COLO668 (cell line): ENCODE measurements around the gene MALAT1.

Experiments
- DNase-seq: peaks from one replicate; lab custom pipeline; 2025; ENCODE audit not compliant: unreplicated experiment; lab: John Stamatoyannopoulos, UW

The MALAT1 gene

DNA sequence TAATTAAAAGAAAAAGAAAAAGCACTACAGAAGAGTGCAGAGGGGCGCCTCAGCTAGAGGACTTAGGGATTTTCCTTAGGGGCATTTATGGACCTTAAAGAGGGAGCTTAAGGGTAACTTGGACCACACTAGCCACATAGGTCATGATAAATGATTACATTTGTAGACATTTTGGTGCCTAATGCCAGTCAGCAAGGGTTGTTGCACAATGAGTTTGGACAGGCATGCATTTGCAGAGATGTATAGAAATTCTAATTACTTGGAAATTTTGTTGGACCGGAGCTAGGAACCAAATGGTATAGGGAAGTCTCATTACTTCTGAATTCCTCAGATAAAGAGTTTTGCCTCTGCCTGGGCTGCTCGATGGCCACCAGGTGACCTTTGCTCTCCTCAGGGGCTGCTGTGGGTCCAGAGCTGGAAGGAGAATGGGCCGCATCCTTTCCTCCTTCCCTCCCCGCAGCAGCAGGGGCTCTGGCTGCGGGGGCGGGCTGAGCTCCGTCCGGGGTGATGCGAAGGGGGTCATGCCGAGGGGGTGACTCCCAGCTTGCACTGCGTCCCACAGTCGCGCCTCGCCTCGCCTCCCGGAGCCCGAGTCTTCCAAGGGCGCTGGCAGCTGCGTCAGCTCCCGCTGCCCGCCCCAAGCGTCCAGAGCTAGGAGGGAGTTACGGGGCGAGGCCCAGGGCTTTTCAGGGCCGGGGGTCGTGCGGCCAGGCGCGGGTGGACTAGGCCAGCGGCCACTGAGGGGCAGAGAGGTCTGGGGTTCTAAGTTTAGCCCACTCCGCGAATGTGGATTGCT is 20.3 kb upstream of the MALAT1 start:
- peak; percentile 66 for DNase-seq

DNA sequence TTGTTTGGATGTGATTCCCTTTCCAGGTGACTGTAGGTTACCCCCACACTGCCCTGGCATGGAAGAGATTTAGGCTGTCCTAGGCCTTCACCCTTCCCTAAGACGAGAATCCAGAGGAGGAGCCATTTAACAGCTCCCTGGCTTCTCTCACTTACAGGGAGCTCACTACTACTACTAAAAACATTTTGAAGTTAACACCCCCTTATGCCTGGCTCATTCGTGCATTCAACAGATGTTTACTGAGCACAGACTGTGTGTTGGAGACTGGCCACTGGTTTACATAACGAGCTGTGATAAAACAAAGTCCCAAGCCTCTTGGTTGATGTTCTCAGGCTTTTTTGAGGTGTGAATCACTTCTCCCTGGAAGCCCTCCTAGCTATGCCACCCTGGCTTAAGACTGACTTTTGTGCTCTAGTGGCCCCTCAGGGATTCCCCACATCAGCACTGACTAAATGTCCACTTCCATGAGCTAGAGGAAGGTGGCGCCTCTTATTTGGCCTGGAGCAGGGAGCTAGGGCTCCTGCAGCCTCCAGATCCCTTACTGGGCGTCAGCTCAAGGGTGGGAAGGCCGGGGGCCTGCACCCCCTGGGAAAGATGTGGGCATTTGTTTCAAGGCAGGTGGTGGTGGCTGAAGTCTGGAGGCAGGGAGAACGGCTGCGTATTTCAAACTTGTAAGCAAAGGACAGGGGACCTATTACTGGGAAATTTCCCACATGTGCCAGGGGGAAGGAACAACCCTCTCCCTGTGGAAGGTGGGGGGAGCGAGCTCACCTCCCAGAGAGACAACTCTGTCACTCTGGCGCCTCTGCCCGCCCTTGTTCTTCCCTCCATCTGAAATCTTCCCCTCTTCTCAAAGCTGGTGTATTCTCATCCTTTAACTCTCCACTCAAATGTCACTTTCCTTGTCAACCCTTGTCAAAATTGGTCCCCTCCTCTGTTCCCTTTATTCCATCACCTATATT is 19.4 kb upstream of the MALAT1 start:
- peak; percentile 52 for DNase-seq

DNA sequence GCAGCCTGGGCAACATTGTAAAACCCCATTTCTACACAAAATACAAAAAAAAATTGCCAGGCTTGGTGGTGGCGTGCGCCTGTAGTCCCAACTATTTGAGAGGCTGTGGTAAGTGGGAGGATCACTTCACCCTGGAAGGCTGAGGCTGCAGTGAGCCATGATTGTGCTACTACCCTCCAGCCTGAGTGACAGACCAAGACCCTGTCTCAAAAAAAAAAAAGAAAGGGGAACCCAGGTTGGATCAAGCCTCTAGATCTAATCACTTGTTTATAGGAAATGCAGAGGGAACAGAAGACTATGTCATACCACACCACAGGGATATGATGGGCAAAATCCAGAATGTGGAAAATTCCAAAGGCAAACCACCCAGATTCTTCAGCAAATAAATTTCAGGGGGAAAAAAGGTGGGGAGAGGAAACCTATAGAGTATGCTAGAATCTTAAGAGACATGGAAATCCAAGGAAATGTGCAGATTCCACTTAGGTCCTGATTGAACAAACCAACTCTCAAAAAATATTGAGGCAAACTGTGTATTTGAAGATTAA is 16.5 kb upstream of the MALAT1 start:
- no peak for DNase-seq

DNA sequence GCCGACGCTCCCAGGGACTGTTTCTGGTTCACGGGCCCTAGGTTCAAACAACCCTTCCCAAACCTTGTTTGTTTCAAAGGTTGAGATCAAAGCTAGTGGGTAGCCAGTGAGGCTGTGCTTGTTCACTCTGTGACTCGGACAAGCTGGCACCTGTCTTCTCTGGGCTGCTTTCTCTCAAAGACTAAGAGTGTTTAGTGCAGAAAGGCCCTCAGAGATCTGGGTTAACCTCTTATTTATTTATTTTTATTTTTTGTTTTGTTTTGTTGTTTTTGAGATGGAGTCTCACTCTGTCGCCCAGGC is 13.0 kb upstream of the MALAT1 start:
- no peak for DNase-seq

DNA sequence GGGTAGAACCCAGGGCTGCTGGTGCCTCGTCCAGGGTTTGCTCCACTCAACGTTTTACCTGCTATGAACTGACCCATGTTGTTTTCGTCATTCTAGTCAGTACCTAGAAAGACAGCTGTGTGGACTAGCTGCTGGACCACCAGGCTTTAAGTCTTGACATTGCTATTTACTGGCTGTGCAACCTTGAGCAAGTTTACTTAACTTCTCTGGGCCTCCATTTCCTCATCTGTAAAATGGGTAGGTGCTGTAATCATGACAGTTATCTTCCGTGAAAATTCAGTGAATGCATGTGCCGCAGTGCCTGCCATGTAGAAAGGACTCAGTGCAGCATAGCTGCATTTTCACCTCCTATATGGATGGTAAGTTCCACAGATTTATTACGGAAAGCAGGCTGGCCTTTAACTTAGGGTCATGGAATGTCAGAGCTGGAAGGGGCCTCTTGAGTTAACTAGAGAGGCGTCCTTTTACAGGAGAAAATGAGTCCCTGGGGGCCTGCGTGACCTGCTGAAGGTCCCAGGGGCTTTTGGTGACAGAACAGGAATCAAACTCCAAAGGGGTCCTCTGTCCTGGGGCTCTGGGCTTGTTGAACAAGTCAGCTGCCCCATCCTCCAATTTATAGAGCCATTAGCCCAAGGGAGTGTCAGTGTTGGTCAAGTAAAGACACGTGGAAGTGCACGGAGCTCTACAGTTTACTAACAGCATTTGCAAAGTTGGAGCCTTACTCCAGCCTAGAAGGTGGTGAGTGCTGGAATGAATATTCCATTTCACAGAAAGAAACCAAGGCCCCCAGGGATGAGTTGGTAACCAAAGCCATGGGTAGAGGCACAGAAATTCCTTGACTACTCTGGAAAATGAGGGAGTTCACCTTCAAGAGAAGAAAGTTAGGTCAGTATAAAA is 12.0 kb upstream of the MALAT1 start:
- no peak for DNase-seq

DNA sequence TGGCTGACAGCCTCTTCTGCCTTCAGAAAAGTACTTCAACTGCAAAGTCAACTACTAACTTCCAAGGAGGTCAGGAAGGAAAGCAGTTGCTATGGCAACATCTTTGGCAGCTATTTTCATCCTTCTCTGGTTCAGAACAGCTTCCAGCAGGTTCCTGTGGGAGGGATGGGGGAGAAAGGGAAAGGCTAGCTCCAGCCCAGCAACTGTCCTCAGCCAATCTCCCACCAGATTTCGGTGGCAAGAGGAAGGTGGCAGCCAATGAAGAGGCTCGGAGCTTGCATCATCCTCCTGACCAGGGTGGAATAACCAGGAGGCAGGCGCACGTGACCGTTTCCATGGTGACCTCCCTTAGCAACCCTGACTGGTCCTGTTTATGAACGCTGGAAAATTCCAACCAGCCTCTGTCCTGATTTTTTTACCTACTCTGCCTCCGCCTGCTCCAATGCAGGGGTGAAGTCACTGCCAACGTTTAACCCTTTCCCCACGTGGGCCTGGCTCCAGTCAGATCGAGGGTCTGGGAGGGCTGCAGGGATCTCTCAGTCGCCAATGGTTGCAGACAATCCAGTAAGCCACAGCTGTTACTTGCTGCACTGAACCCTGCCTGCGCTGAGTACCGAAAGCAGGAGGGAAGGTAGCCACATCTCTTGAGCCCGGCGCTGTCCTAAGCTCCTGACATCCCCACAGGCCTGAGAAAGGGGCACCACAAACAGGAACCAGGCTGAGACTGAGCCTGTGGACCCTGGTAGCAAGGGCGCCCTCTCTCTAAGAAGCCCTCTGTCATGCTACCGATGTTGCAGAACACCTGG is 11.2 kb upstream of the MALAT1 start:
- peak; percentile 97 for DNase-seq

DNA sequence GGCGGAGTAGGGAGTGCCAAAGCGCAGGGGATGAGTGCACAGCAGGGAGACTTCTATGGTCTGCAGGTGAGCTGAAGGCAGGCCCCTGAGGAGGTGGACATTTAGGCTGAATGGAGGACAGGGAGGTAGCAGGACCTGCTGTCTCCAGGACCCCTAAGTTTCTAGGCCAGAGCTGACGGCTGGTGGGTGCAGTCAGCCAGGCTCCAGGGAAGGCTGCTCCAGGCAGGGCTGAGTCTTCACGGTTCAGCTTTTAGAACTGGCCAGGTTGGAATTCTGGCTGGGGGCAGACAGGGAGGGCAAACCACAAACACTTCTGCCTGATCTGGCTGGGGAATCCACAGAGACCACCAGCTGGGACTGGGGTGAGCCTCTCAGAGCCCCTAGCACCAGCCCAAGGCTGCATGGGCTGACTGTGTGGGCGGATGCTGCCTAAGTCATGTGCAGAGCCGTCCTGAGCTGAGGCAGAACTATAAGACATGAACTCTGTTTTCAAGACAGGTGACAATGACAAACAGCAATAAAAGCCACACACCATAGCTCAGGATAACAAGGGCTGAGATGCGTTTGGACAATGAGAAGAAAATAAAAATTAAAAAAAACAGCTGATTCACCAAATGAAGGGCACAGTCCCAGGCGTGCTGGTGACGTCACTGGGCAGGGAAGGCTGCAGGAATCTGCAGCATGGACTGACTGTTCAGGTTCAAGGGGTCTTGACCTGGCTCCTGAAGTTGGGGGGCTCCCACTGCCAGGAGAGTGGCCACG is 10.4 kb upstream of the MALAT1 start:
- DNase-seq = no peak

DNA sequence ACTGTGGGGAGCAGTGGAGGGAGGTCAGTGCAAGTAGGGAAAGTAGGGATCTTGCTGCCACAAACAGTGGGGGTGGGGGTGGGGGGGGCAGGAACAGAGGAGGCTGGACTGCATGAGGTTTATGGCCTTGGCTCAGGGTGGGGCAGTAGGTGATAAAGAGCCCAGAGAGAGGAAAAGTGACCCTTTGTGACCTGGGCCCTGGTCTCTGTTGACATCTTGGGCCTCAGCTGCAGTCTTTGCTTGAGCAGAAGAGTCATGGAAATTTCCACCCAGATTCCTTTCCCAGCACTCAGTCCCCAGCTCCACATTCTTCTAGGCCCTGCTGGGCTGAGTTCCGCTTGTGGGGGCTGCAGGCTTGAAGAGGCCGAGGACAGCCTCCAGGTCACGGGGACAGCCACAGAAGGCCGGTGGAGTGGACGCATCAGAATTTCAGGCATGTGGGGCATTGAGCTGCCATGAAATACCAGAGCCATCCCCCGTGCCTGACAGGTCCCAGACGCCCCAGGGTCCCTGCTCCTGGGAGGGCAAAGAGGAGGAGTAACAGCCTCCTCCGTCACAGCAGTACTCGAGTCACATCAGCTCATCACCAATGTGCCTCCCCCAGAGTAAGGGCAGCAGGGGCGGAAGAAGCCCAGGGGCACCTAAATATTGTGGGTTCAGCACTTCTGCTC is 9.7 kb upstream of the MALAT1 start:
- DNase-seq = no peak

DNA sequence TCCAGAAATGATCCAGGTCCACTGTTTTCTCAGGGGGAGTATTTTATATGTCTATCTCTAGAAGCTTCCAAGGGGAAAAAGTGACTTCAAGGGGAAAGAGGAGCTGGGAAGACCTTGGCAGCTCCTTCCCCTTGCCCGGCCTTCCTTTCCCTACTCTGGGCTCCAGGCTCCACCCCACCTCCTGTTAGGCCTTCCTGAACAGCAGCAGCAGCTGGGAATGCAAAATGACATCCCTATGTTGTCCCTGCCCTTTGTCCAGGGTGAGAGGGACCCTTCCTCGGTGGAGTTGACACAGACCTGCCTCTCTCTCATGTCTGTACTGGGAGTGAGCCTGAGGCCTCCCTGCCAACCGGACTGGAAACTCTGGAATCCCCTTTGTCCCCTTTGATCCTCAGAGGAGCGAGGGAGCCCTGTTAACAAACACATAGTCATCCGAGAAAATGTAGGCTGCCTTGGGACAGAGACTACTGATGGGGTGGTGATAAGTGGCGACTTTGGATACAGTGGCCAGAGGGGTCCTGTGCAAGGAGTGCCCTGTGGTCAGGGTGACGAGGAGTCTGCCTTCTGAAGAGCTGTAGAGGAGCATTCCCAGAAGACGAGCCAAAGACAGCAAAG is 9.0 kb upstream of the MALAT1 start:
- DNase-seq = peak; percentile 39

DNA sequence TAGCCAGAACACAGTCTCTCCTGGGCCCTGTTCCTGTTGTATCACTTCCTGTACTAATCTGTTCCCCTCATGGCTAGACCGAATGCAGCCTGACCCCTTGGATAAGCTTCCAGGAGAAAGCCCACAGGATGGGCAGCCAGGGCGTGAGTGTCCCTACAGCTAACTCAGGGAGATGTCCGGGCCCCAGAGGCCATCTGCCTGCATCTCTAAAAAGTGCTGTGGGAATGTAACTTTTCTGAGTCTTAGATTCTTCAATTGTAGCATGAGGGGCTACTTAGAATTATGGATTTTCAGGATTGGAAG is 7.7 kb upstream of the MALAT1 start:
- no peak for DNase-seq

DNA sequence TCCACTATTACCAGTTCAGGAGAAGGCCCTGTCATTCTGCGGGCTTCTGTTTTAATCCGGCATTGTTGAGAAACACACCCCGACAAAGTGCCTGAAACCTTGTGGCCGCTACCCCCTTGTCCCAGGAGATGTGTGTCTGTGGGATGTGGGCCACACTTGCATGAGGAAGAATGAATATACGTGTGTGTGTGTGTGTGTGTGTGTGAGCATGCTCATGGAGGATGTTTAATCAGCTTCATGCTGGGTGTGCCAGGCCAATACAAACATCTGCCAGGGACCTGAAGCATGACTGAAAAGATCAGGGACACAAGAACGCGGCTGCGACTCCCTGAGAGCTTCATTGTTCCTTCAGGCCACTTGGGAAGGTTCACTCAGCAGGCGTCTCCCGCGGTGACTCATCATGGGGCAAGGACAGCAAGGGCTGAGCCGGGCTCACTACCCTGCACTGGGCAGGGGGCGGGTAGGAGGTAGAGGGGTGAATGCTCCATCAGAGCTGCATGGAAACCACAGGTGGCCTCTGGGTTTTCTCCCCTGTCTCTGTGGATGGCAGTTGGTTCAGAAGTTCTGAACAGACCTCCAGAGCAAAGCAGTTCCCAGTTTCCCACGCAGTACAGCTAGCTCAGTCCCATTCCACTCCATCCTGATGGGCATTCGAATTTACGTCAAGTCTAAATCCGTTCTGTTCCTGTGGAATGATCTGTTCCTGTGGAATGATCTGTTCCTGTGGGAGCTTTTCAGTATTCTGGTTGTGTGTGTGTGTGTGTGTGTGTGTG is 7.0 kb upstream of the MALAT1 start:
- DNase-seq = peak; percentile 91

DNA sequence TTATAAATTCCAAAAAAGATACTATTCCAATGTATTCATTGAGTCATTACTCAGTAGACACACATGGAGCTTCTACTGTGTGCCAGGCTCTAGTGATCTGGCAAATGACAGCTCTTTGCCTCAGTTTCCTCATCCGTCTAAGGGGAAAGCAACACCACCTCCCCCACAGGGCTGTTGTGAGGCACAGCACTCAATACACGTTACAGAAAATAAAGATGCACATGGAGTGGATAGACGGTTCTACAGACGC is 6.5 kb upstream of the MALAT1 start:
- no peak for DNase-seq

DNA sequence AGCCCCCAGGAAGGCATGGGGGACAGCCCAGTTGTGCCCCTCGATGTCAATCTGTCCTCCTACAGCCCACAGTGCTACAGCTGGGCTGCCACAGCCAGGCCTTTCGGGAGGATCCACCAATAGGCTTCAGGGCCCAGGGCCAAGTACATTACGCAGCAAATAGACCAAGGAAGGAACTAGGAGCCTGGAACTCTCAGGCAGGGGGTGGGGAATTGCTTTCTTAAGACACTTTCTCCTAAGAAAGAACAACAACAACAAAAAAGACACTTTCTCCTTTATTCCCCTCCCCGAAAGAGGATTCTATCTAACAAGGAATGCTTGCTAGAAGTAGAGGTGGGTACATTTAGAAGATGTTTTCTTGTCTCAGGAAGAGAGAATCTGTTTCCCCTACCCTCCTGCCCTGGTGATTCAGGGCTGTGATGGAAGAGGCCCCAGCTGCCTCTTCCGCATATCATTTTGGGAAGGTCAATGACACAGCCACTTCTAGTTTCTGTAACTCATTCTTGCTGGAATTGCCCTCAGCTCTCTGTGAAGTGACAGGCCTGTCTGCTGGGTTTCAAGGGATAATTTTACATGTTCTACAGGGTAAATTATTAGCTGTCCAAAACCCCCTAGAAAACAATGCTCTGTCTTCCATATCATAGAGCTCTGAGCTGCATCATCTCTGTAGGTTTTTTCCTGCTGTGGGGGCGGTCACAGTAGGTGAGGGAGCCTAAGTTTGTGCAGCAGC is 6.0 kb upstream of the MALAT1 start:
- DNase-seq = no peak

DNA sequence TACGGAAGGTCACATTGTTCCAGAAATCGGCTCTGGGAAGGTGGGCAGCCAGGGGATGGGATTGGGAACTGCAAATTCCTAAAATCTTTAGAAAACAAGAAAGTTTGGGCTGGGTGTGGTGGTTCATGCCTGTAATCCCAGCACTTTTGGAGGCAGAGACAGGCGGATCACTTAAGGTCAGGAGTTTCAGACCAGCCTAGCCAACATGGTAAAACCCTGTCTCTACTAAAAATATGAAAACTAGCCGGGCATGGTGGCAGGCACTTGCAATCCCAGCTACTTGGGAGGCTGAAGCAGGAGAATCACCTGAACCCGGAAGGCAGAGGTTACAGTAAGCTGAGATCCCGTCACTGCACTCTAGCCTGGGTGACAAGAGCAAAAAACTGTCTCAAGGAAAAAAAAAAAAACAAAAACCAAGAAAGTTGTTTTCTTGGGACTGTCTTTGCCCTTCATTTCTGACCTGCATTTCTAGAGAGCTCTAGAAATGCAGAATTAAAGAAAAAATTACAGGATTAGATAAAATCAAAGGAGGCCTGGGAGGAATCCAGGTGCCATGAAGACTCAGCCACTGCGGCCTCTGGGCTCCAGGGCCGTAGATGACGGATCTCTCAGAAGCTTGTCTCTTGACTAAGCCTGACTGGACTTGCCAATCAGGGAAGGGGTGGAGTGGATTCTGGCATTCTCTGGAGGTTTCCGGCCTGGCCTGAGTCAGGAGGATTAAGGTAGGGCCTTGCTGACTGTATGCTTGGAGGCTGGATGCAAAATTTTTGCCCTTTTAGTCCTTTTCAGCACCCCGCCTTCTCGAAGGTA is 5.3 kb upstream of the MALAT1 start:
- no peak for DNase-seq

DNA sequence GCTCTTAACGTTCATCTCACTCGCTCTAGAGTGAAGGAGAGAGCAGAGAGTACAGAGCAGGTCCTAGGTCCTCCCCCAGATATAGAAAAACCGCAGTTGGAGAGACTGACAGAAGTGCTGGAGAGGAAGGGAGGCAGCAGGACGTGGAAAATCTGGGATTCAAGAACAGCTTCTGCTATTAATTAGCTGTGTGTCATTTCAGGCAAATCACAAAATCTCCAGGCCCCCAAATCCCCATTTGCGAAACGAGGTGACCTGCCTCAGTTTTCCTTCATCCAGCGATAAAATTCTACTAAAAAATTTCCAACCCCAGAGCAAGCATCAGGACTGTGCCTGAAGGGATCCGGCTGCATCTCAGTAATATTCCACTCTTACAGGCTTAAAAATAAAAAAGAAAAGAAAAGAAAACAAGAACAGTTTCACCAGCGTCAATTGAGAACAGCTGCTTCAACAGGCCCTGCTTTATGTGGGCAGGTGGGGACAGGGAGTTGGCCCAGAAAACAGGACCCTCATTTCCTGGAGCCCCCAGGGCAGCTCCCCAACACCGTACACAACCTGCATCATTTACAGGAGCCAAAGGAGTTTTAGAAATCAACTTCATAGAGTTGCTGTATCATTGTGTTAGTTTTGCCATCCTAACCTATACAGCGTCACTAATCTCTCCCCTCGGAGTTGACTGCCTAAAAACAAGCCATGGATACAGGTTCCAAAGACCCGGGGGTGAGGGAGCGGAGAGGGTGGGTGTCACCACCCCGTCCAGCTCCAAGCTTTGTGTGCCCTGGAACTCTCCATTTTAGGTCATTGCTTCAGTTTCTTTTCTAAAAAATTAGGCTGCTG is 2.3 kb upstream of the MALAT1 start:
- peak; percentile 41 for DNase-seq
